Upper lobe of left lung (tissue), 4 donors: ENCODE measurements around the gene METTL22.

Experiments
- POLR2AphosphoS5 ChIP-seq, 2 donors: sonication (generic); formaldehyde crosslinking; IDR thresholded peaks; one replicate each; pipeline ENCODE4 v1.5.1; 2017; ENCODE audit warnings: antibody characterized with exemption in 2 of 2
- TF ChIP-seq, protein P1 (sequence below), 6 experiments: fragments of 450-650 bp in 4 of 6; fragments of 200-600 bp in 2 of 6; sonication (generic) in 2 of 6; IDR thresholded peaks; one replicate each; pipeline ENCODE4 v1.5.1; 2016 to 2019; ENCODE audit warnings: antibody characterized with exemption in 6 of 6

DNA sequence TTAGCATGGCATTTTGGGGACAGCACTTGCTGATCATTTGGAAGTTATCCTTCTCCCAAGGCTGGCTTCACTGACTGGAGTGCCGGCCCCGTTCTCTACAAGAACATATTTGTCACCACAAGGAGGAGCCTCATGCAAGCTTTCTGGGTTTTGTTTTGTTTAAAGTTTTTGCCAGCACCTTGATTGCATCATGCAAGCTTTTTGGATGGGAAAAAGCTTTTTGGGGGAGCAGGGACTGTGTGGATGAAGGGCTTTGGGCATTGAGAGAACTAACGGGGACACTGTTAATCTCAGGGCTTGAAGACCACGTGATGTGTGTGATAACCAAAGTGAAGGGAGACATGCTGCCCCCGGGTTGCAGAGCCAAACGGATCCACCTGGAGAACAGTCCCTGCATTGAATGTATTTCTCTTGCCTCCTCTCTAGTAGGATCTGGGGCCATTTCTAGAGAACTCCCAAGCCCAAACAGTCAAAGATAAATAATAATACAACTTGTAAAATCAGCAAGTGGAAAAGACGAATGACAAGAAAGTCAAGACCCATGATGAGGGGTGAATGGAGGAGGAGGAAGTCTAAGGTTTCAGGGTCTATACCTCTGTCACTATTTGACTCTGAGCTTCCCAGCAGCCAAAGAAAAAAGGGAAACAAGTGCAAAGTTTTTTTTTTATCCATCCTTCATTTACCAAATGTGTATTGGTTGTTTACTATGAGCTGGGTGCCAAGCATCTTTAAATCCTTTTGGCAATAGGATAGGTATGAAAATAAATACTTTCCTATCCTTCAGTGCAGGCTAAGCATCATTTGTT, 48.4 kb upstream of the METTL22 start:
- TF ChIP-seq POLR2AphosphoS5 (IDR thresholded peaks at IDR 0.05), result no peak
- TF ChIP-seq, protein P1, sequence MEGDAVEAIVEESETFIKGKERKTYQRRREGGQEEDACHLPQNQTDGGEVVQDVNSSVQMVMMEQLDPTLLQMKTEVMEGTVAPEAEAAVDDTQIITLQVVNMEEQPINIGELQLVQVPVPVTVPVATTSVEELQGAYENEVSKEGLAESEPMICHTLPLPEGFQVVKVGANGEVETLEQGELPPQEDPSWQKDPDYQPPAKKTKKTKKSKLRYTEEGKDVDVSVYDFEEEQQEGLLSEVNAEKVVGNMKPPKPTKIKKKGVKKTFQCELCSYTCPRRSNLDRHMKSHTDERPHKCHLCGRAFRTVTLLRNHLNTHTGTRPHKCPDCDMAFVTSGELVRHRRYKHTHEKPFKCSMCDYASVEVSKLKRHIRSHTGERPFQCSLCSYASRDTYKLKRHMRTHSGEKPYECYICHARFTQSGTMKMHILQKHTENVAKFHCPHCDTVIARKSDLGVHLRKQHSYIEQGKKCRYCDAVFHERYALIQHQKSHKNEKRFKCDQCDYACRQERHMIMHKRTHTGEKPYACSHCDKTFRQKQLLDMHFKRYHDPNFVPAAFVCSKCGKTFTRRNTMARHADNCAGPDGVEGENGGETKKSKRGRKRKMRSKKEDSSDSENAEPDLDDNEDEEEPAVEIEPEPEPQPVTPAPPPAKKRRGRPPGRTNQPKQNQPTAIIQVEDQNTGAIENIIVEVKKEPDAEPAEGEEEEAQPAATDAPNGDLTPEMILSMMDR (IDR thresholded peaks at IDR 0.05), result peak in 2 of 6 experiments; percentile 30 to 34
